ENCODE measurements around the gene BHLHA15.

The BHLHA15 gene

DNA sequence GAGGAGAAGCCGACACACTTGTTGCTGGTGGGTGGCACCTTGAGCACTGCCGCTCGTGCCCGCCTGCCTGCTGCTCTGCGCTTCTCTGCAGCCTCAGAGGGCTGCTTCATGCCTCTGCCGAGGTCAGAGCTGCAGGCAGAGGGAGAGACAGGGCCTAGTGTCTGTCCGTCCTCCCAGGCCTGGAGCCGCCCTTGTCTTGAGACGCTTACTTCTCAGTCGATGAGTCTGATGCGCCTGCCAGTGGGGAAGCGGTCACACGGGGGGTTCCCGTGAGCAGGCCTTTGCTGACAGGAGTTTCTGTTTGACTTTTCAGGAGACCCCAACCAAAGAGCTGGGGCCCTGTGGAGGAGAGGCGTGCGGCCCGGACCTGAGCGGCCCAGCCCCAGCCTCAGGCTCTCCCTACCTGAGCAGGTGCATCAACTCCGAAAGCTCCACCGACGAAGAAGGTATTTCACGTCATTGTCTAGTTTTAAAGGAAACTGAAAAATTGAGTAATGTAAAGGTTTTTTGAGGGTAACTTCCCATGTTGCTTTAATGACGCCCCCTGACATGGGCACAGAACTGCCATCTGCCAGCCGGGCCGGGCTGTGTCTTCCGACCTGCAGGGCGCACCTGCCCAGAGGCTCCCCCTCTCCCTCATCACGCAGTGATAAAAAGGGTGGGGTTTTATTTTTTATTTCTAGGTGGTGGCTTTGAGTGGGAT lies 7.8 kb upstream of the BHLHA15 start:
- H3K9me3 ChIP-seq (ENCODE audit: control insufficient read depth, insufficient read depth, low read depth, low read length), result no peaks in the 10 kb centered on the region
- no peaks in the 10 kb centered on the region for H3K4me1 ChIP-seq (ENCODE audit: control insufficient read depth, insufficient read depth, low read length)
- H3K36me3 ChIP-seq (ENCODE audit: control insufficient read depth in 2 of 2, insufficient read depth in 1 of 2, low read length in 2 of 2), result peaks cover 0 to 24% of the 10 kb centered on the region in 2 experiments
- TF ChIP-seq ZBTB7A (tag by site-specific recombination; IDR thresholded peaks at IDR 0.05; ENCODE audit: low read depth), result no peak
- peak; percentile 42; the same call in 1 of the 2 replicates for TF ChIP-seq SCRT2 (tag by site-specific recombination; IDR thresholded peaks at IDR 0.05)
- no peak overlapping the region for H3K4me3 ChIP-seq (ENCODE audit: low read depth, low read length)
- no peak overlapping the region for H3K27ac ChIP-seq (ENCODE audit: extremely low read depth, low read depth, low read length)
- CTCF ChIA-PET, result interaction anchor here (0.5 to 1.0 kb wide), 2 partner anchors 116 to 182 kb away, joined by 3 read pairs; no protein-coding TSS in a partner anchor
- POLR2A ChIA-PET, result no interaction called here

DNA sequence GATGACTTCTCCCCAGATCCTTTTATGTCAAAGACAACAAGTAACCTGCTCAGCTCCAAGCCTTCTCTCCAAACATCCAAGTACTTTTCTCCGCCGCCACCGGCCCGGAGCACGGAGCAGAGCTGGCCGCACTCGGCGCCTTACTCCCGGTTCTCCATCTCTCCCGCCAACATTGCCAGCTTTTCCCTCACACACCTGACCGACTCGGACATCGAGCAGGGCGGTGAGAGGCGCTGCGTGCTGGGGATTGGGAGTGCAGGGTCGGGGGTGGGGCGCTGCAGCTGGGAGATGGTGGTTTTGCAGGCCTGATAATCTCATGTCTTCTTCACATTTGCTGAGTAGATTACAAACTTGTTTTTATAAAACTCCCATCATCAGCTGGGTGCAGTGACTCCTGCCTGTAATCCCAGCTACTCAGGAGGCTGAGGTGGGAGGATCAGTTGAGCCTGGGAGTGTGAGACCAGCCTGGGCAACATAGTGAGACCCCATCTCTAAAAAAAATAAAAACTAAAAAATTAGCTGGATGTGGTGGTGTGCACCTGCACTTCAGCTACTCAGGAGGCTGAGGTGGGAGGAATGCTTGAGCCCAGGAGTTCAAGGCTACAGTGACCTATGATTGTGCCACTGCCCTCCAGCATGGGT lies 7.2 kb upstream of the BHLHA15 start:
- ChIA-PET CTCF (no interaction called here), POLR2A (no interaction called here)
- H3K9me3 ChIP-seq (ENCODE audit: control insufficient read depth, insufficient read depth, low read depth, low read length), result no peaks in the 10 kb centered on the region
- no peaks in the 10 kb centered on the region for H3K4me1 ChIP-seq (ENCODE audit: control insufficient read depth, insufficient read depth, low read length)
- TF ChIP-seq KLF16 (tag by site-specific recombination; IDR thresholded peaks at IDR 0.05) (no peak), ZNF571 (tag by site-specific recombination; IDR thresholded peaks at IDR 0.05) (no peak), ZNF202 (tag by site-specific recombination; IDR thresholded peaks at IDR 0.05; ENCODE audit: borderline replicate concordance) (no peak), ZNF37A (tag by site-specific recombination; IDR thresholded peaks at IDR 0.05) (no peak), ZNF324 (tag by site-specific recombination; IDR thresholded peaks at IDR 0.05) (no peak), GLIS2 (tag by site-specific recombination; IDR thresholded peaks at IDR 0.05) (no peak), ZNF391 (tag by site-specific recombination; IDR thresholded peaks at IDR 0.05; ENCODE audit: borderline replicate concordance, low read depth) (no peak), ZNF558 (tag by site-specific recombination; IDR thresholded peaks at IDR 0.05) (no peak), ZNF792 (tag by site-specific recombination; IDR thresholded peaks at IDR 0.05) (no peak)
- TF ChIP-seq, protein P1, sequence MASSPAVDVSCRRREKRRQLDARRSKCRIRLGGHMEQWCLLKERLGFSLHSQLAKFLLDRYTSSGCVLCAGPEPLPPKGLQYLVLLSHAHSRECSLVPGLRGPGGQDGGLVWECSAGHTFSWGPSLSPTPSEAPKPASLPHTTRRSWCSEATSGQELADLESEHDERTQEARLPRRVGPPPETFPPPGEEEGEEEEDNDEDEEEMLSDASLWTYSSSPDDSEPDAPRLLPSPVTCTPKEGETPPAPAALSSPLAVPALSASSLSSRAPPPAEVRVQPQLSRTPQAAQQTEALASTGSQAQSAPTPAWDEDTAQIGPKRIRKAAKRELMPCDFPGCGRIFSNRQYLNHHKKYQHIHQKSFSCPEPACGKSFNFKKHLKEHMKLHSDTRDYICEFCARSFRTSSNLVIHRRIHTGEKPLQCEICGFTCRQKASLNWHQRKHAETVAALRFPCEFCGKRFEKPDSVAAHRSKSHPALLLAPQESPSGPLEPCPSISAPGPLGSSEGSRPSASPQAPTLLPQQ (tag by site-specific recombination; IDR thresholded peaks at IDR 0.05), result no peak
- TF ChIP-seq, protein P2, sequence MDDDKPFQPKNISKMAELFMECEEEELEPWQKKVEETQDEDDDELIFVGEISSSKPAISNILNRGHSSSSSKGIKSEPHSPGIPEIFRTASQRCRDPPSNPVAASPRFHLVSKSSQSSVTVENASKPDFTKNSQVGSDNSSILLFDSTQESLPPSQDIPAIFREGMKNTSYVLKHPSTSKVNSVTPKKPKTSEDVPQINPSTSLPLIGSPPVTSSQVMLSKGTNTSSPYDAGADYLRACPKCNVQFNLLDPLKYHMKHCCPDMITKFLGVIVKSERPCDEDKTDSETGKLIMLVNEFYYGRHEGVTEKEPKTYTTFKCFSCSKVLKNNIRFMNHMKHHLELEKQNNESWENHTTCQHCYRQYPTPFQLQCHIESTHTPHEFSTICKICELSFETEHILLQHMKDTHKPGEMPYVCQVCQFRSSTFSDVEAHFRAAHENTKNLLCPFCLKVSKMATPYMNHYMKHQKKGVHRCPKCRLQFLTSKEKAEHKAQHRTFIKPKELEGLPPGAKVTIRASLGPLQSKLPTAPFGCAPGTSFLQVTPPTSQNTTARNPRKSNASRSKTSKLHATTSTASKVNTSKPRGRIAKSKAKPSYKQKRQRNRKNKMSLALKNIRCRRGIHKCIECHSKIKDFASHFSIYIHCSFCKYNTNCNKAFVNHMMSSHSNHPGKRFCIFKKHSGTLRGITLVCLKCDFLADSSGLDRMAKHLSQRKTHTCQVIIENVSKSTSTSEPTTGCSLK (tag by site-specific recombination; IDR thresholded peaks at IDR 0.05), result no peak
- TF ChIP-seq, protein P3, sequence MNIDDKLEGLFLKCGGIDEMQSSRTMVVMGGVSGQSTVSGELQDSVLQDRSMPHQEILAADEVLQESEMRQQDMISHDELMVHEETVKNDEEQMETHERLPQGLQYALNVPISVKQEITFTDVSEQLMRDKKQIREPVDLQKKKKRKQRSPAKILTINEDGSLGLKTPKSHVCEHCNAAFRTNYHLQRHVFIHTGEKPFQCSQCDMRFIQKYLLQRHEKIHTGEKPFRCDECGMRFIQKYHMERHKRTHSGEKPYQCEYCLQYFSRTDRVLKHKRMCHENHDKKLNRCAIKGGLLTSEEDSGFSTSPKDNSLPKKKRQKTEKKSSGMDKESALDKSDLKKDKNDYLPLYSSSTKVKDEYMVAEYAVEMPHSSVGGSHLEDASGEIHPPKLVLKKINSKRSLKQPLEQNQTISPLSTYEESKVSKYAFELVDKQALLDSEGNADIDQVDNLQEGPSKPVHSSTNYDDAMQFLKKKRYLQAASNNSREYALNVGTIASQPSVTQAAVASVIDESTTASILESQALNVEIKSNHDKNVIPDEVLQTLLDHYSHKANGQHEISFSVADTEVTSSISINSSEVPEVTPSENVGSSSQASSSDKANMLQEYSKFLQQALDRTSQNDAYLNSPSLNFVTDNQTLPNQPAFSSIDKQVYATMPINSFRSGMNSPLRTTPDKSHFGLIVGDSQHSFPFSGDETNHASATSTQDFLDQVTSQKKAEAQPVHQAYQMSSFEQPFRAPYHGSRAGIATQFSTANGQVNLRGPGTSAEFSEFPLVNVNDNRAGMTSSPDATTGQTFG (tag by site-specific recombination; IDR thresholded peaks at IDR 0.05; ENCODE audit: borderline replicate concordance), result no peak
- TF ChIP-seq, protein P4, sequence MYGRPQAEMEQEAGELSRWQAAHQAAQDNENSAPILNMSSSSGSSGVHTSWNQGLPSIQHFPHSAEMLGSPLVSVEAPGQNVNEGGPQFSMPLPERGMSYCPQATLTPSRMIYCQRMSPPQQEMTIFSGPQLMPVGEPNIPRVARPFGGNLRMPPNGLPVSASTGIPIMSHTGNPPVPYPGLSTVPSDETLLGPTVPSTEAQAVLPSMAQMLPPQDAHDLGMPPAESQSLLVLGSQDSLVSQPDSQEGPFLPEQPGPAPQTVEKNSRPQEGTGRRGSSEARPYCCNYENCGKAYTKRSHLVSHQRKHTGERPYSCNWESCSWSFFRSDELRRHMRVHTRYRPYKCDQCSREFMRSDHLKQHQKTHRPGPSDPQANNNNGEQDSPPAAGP (tag by site-specific recombination; IDR thresholded peaks at IDR 0.05), result no peak
- TF ChIP-seq, protein P5, sequence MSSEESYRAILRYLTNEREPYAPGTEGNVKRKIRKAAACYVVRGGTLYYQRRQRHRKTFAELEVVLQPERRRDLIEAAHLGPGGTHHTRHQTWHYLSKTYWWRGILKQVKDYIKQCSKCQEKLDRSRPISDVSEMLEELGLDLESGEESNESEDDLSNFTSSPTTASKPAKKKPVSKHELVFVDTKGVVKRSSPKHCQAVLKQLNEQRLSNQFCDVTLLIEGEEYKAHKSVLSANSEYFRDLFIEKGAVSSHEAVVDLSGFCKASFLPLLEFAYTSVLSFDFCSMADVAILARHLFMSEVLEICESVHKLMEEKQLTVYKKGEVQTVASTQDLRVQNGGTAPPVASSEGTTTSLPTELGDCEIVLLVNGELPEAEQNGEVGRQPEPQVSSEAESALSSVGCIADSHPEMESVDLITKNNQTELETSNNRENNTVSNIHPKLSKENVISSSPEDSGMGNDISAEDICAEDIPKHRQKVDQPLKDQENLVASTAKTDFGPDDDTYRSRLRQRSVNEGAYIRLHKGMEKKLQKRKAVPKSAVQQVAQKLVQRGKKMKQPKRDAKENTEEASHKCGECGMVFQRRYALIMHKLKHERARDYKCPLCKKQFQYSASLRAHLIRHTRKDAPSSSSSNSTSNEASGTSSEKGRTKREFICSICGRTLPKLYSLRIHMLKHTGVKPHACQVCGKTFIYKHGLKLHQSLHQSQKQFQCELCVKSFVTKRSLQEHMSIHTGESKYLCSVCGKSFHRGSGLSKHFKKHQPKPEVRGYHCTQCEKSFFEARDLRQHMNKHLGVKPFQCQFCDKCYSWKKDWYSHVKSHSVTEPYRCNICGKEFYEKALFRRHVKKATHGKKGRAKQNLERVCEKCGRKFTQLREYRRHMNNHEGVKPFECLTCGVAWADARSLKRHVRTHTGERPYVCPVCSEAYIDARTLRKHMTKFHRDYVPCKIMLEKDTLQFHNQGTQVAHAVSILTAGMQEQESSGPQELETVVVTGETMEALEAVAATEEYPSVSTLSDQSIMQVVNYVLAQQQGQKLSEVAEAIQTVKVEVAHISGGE (tag by site-specific recombination; conservative IDR thresholded peaks at IDR 0.05; ENCODE audit: low read depth), result no peak
- TF ChIP-seq, protein P6, sequence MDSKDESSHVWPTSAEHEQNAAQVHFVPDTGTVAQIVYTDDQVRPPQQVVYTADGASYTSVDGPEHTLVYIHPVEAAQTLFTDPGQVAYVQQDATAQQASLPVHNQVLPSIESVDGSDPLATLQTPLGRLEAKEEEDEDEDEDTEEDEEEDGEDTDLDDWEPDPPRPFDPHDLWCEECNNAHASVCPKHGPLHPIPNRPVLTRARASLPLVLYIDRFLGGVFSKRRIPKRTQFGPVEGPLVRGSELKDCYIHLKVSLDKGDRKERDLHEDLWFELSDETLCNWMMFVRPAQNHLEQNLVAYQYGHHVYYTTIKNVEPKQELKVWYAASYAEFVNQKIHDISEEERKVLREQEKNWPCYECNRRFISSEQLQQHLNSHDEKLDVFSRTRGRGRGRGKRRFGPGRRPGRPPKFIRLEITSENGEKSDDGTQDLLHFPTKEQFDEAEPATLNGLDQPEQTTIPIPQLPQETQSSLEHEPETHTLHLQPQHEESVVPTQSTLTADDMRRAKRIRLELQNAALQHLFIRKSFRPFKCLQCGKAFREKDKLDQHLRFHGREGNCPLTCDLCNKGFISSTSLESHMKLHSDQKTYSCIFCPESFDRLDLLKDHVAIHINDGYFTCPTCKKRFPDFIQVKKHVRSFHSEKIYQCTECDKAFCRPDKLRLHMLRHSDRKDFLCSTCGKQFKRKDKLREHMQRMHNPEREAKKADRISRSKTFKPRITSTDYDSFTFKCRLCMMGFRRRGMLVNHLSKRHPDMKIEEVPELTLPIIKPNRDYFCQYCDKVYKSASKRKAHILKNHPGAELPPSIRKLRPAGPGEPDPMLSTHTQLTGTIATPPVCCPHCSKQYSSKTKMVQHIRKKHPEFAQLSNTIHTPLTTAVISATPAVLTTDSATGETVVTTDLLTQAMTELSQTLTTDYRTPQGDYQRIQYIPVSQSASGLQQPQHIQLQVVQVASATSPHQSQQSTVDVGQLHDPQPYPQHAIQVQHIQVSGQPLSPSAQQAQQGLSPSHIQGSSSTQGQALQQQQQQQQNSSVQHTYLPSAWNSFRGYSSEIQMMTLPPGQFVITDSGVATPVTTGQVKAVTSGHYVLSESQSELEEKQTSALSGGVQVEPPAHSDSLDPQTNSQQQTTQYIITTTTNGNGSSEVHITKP (tag by site-specific recombination; IDR thresholded peaks at IDR 0.05), result no peak
- H3K36me3 ChIP-seq (ENCODE audit: control insufficient read depth in 2 of 2, insufficient read depth in 1 of 2, low read length in 2 of 2), result peaks cover 0 to 24% of the 10 kb centered on the region in 2 experiments; a peak in 2 of 3 replicates
- no peak overlapping the region for H3K27ac ChIP-seq (ENCODE audit: extremely low read depth, low read depth, low read length)
- no peak overlapping the region for H3K4me3 ChIP-seq (ENCODE audit: low read depth, low read length)

All from HEK293 (cell line).